GM19099 (cell line): ENCODE results near the gene GCNA.

Experiments
- POLR2A ChIP-seq: IDR thresholded peaks from 3 replicates; pipeline ENCODE4 v1.6.1; 2011; ENCODE audit warnings: low read depth; ENCODE audit not compliant: insufficient read length; ENCODE audit errors: extremely low read depth

GCNA gene, protein sequence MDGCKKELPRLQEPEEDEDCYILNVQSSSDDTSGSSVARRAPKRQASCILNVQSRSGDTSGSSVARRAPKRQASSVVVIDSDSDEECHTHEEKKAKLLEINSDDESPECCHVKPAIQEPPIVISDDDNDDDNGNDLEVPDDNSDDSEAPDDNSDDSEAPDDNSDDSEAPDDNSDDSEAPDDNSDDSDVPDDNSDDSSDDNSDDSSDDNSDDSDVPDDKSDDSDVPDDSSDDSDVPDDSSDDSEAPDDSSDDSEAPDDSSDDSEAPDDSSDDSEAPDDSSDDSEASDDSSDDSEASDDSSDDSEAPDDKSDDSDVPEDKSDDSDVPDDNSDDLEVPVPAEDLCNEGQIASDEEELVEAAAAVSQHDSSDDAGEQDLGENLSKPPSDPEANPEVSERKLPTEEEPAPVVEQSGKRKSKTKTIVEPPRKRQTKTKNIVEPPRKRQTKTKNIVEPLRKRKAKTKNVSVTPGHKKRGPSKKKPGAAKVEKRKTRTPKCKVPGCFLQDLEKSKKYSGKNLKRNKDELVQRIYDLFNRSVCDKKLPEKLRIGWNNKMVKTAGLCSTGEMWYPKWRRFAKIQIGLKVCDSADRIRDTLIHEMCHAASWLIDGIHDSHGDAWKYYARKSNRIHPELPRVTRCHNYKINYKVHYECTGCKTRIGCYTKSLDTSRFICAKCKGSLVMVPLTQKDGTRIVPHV

DNA sequence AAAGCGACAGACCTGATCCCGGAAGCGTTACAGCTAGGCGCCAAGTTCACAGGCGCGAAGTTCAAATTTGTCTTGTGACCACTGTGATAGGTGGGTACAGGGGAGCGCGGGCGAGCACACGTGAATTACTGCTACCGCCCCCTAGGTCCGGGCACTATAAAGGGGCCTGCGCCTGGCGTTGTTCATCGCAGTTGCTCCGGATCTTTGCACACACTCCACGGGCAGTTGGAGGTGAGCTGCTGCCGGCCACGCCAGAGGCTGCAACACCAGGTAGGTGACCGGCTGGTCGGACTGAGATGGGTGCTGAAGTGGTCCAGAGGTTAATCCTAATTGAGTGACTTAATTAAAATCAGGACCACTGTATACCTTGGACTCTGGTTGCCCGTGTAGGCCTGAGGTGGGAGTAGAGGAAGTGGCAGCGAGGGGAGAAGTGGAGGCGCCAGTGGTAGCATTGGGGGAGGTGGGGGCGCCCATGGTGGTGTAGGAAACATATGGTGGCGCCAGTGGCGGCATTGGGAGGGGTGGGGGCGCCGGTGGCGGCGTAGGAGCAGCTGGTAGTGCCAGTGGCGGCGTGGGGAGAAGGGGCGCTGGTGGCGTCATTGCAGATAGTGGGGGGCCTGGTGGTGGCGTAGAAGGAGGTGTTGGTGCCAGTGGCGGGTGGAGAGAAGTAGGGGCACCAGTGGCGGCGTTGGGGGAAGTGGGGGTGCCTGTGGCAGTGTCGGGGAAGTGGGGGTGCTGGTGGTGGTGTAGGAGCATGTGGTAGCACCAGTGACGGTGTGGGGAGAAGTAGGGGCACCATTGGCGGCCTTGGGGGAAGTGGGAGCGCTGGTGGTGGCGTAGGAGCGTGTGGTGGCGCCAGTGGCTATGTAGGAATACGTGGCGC is at the start of gene GCNA:
Gene GCNA, plus strand, starts transcription at position 185 of the 883 bp plus-strand sequence. CDS start 2,385 bp downstream, outside the sequence.
- TF ChIP-seq POLR2A = no peak

DNA sequence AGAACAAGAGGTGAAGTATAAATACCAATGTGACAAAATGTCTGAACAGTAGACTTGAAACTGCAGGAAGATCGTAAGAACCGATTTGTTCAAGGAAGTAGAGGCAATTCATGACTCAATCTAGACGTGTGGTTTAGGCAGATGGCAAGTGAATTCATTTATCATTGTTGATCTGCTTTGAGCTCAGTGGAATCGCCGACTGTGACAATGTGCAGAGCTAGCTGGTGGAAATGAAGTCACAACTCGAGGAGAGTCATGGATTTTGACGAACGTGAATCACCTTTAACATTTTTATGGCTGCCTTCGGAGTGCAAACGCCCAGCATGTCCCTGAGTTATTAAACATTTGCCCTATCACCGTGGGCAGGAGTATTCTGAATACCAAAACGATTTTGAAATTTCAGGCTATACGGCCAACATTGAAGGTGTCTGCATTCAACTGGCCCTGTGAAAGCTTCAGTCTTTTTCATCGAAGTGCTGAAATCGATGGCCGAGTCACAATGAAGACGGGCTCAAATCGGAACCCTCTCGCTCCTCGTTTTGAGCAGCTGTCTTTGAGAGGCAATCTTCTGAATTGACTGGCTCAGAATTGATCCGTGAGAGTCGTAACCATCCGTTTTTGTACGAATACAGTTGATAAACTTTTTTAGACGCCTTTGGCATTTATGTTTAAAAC is 46.0 kb upstream of the GCNA start:
- no peak for TF ChIP-seq POLR2A

DNA sequence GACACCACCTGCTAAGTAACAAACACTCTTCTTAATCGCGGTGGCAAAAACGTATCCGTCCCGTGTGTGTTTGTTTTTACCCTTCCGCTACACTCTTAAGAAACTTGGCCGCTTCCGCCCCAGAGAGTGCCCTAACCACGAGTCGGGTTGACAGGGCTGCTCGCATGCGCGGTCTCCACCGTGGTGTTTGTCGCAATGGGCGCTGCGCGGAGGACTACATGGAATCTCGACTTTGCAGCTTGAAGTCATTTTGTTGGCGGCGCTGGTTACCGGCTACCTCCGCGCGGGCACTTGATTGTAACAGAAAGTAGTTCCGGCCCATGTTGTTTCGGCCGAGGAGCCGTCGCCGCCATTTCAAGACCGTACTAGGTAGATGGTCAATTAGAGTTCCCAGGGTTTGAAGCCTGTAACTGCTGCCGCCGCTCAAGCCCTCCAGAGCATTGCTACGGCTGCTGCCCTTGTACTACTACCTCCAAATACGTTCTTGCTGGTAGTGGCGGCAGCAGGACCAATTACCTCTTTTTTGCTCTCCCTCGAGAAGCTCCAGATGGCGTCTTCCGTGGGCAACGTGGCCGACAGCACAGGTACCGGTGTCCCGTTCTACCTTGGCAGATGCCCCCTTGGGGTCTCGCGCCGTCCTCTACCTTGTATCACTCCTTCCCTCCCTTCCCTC is 45.3 kb upstream of the GCNA start, which contains the start of gene OGT:
Gene OGT, plus strand, starts transcription at position 352 of the 673 bp plus-strand sequence. Its CDS starts 196 bp downstream, at position 548.
- TF ChIP-seq POLR2A = peak; percentile 88

DNA sequence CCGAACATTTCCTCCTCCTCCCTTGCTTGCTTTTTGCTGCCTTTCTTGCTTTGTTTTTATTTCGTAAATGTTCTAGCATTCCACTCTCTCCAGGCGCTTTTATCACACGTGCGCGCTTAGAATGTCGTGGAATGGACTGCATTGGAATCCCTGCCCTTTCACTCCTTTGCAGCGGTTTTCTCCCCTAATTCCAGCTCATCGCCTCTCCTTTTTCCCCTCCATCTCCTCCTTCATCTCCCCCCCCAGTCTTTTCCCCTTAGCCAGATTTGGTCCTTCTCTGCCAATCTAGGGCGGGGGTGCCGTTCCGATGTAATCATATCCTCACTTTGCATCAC is 44.8 kb upstream of the GCNA start:
- TF ChIP-seq POLR2A = no peak

DNA sequence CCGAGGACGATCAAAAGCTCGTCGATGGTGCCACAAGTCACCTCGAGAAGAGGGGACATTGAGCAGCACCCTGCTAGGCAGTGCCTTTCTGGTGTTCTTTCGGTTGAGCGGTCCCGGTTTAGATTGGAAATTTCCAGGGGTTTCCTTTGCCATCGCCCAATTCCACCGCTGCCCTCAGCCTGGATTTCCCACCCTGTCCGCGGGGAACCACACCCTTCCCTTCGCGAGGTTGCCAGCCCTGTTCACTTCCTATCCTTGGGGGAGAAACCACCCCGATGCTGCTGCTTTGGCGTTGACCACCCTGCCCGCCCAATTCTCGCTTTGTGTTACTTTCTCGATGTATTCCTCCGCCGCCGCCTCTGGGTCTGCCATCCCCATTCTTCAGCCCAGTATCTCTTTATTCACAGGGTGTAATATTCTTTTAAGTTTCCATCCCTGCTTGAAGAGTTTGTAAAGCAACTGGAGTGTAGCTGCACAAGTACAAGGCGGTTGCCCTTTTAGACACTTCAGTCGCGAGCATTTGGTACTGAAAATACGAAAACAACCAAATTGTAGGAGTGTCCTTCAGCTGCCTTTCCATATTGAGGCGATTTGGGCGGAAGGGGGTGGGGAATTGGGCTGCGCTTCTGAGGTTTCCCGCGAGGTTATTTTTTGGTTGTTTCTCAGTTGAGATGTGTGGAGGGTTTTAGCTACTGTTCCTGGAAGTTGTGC is 44.2 kb upstream of the GCNA start:
- TF ChIP-seq POLR2A = peak; percentile 30

DNA sequence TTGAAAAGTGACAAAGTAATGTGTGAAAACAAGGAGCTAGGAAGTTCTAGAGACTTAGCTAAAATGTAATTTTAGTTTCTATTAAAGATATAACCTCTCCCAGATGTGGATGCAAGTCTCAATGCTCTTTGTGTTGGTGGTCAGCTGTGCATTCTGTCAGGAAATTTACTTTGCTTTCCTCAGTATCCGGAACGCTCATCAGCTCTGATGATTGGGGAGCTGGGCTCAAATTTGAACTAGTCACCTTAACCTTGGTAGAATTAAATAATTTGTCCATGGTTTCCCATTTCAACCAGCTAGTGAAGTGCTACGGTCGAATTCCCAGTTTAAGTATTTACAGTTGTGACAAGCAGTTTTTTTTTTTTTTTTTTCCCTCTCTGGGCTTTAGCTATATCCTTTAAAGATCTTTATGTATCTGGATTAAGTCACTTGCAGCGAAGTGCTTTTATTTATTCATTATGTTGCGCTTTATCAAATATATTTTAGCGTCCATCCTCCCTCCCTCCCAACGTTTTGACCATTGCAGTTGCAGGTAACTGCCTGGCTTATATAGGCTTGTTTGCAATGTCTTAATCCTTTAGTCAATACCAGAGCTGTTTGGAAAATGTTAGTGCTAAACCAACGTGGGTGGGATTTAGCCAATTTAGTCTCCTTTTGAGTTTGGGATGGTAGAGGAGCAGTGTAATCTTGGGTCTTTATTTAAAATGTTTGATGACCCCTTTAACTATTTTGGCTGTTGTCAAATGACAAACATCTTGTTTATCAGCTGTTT is 43.3 kb upstream of the GCNA start:
- TF ChIP-seq POLR2A = no peak

DNA sequence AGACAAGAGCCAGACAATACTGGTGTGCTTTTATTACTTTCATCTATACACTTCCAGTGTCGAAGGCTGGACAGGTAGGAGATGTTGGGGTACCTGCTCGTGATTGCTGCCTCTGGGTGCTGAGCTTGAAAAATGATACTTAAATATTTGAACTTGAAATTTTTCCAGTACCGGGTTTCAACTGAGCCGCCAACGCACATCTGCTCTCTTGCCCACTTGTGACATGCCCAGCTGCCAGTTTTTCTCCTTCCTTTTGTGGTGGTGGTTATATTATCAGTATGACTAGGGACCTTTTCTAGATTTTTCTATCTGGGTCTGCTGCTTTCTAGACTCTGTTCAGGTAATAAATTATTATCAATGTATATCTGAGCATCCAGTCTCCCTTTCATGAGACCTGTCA is 42.0 kb upstream of the GCNA start:
- TF ChIP-seq POLR2A = no peak

DNA sequence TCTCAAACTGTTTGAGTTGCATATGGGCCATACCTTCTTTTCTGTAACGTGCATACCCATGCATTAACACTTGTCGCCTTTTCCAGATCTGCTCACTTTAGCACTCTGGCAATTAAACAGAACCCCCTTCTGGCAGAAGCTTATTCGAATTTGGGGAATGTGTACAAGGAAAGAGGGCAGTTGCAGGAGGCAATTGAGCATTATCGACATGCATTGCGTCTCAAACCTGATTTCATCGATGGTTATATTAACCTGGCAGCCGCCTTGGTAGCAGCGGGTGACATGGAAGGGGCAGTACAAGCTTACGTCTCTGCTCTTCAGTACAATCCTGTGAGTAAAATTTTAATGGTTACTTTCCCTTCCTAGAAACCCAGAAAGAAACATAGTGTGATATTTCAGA is 40.5 kb upstream of the GCNA start:
- no peak for TF ChIP-seq POLR2A

DNA sequence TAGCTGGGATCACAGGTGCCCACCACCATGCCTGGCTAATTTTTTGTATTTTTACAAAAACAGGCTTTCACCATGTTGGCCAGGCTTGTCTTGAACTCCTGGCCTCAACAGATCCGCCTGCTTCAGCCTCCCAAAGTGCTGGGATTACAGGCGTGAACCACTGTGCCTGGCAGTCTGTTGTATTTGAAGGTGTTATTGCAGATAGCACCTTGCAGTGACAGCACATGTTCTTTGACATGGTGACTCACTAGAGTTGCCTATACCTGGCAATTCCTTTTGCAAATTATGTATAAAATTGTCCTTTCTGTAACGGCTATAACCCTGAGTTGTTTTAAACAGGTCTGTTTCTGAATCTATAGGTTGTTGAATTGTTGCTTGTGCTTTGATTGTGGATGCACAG is 37.4 kb upstream of the GCNA start:
- TF ChIP-seq POLR2A = no peak

DNA sequence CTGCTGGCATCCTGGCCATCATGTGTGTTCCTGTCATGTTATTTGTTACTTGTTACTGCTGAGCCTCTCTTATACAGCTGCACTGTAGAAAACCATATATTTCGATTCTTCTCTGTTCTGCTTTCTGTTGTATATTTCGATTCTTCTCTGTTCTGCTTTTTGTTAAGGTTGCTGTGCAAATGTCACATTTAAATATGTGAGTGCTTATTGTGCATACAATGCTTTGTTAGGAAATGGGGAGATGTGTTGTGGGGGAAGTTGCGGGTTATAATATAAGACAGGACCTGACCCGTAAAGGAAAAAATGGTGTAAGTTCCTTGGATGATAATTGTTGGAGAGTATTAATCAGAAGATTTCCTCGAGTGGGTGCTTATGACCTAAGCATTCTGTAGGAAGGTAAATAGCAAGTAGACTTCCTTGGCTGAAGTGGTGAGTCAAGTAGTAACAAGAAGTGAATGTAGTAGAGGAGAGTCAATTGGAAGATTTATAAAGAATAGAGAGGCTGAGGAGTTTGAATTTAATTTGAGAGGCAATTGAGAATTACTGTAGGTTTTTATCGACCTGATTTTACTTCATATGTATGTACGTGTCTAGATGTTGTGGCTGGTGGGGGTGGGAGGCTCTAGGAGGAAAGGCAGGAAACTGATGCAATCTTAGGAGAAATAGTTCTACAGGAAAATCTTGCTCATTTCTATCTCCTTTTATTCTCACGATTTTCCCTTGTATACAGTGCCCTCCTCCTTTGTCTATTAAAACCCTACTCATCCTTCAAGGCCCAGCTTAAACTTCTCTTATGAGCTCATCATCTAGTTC is 36.8 kb upstream of the GCNA start:
- no peak for TF ChIP-seq POLR2A

DNA sequence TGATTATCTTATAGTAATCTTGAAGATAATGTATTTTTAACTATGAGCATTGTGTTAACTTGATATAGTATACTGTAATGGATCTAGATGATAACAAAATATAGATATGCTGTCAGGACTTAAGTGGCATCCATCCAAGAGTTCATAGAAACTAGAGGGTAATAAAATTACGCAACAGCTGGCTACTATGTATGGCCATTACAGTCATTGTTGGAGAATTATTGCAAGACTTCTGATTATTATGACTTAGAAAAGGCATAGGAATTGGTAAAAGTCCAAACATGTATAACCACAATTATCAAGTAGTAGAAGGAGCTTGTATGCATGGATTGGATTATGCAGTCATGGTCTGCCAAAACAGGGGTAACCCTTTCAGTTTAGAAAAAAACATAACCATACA is 35.8 kb upstream of the GCNA start:
- TF ChIP-seq POLR2A = no peak

DNA sequence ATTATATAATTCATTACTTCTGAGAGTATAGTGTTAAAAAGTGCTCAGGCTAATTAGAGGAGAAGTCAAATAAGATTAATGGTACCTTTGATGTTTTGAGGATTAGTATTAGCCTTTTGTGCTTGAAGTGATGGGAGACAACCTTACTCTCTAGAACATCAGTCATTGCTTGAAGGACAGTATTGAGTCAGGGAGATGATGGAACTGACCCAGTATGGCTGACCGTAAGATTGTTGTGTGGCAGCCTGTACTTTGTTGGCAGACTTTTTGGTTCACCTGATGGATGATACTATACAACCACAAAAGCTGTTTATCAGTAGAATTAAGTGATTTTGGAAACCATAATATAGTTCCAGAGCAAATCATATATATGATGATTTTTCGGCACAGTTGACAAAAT is 35.4 kb upstream of the GCNA start:
- no peak for TF ChIP-seq POLR2A

DNA sequence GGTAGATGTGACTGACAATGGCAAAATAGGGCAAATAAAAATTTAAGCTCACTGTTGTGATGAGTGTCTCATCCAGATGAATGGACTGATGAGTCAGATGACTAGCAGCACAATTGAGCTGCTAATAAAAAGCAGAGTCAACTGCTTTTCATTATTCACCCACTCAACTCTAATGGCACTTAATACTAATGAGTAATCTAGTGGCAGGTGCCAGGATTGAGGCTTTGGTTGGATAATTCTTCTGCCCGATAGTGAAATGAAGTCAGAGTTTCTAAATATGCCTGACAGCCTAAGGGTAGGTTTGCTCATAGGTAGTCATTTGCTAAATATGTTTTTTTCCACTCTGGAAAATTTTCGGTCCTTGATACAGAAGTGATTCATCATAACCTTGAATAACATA is 34.9 kb upstream of the GCNA start:
- no peak for TF ChIP-seq POLR2A

DNA sequence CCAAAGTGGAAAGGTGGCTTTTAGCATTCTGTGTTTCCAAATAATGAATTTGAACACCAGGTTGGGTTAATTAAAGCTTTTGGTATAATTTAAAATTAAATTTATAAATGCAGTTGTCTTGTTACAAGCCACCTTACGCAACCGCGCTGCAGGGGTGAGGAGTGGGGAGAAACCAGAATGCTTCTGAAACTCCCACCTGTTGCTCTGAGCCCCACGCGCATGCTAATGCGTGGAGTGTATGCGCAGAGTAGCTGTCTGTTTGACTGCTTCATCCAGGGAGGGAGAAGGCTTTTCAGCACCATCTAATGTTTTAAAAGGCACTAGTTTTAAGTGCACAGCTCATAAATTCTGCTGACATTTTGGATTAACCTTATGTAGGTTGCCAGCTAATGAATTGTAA is 32.9 kb upstream of the GCNA start:
- TF ChIP-seq POLR2A = no peak
